H9 (cell line): Measurements from ENCODE around the gene PFKFB2. TPM values are rescaled to one million over a fixed set of nuclear protein-coding genes. Genes with fewer than 3 reads are reported as not detected.

Source experiments
- DNase-seq: peaks from one replicate; pipeline ENCODE4 v3.0.0-alpha.2; 2017
- H2AFZ ChIP-seq: one replicate; pipeline ENCODE4 v1.6.1; 2013; ENCODE audit warnings: mild to moderate bottlenecking, low read length, control low read depth, moderate library complexity
- H2AK5ac ChIP-seq: 2 replicates; pipeline ENCODE4 v1.6.1; 2013; ENCODE audit warnings: low read length, control low read depth, mixed read lengths; ENCODE audit not compliant: insufficient read length
- H2BK120ac ChIP-seq: one replicate; pipeline ENCODE4 v1.6.1; 2013; ENCODE audit warnings: low read depth, mild to moderate bottlenecking, low read length, control low read depth, inconsistent platforms; ENCODE audit not compliant: poor library complexity, severe bottlenecking
- H2BK12ac ChIP-seq: 2 replicates; pipeline ENCODE4 v1.6.1; 2013; ENCODE audit warnings: low read length, control low read depth, mixed read lengths, low read depth; ENCODE audit not compliant: insufficient read length
- H2BK15ac ChIP-seq: 2 replicates; pipeline ENCODE4 v1.6.1; 2013; ENCODE audit warnings: low read depth, low read length, control low read depth
- H2BK20ac ChIP-seq: one replicate; pipeline ENCODE4 v1.6.1; 2013; ENCODE audit warnings: low read depth, mild to moderate bottlenecking, low read length, control low read depth, inconsistent platforms; ENCODE audit not compliant: poor library complexity, severe bottlenecking
- H2BK5ac ChIP-seq: 2 replicates; pipeline ENCODE4 v1.6.1; 2013; ENCODE audit warnings: low read length, control low read depth, mixed read lengths; ENCODE audit not compliant: insufficient read length
- H3K14ac ChIP-seq: 2 replicates; pipeline ENCODE4 v1.6.1; 2013; ENCODE audit warnings: low read length, control low read depth; ENCODE audit not compliant: insufficient read depth
- H3K18ac ChIP-seq: 2 replicates; pipeline ENCODE4 v1.6.1; 2013; ENCODE audit warnings: low read depth, mild to moderate bottlenecking, mixed read lengths, low read length, control low read depth; ENCODE audit not compliant: insufficient read length
- H3K23ac ChIP-seq: 2 replicates; pipeline ENCODE4 v1.6.1; 2013; ENCODE audit warnings: low read length, control low read depth, mixed read lengths, low read depth; ENCODE audit not compliant: insufficient read length
- H3K23me2 ChIP-seq: 2 replicates; pipeline ENCODE4 v1.6.1; 2013; ENCODE audit warnings: low read depth, mild to moderate bottlenecking, mixed read lengths, low read length, control low read depth; ENCODE audit not compliant: insufficient read length, poor library complexity, severe bottlenecking
- H3K27ac ChIP-seq: 2 replicates; pipeline ENCODE4 v1.5.1; 2013; ENCODE audit warnings: low read length, control low read depth, mixed read lengths, low read depth; ENCODE audit not compliant: insufficient read length
- H3K27me3 ChIP-seq: 2 replicates; pipeline ENCODE4 v1.6.1; 2013; ENCODE audit warnings: low read length, control low read depth, inconsistent platforms; ENCODE audit not compliant: insufficient read depth
- H3K4ac ChIP-seq: 2 replicates; pipeline ENCODE4 v1.6.1; 2013; ENCODE audit warnings: low read depth, mild to moderate bottlenecking, control low read depth, inconsistent platforms, low read length, moderate library complexity
- H3K4me1 ChIP-seq: 2 replicates; pipeline ENCODE4 v1.6.1; 2013; ENCODE audit warnings: low read length, control low read depth, inconsistent platforms; ENCODE audit not compliant: insufficient read depth
- H3K4me2 ChIP-seq: 2 replicates; pipeline ENCODE4 v1.6.1; 2013; ENCODE audit warnings: low read length, control low read depth, mixed read lengths; ENCODE audit not compliant: insufficient read length, insufficient read depth
- H3K56ac ChIP-seq: 2 replicates; pipeline ENCODE4 v1.6.1; 2013; ENCODE audit warnings: low read depth, mild to moderate bottlenecking, mixed read lengths, low read length, control low read depth; ENCODE audit not compliant: insufficient read length
- H3K79me1 ChIP-seq: 2 replicates; pipeline ENCODE4 v1.6.1; 2013; ENCODE audit warnings: low read depth, mild to moderate bottlenecking, moderate library complexity, low read length, control low read depth, inconsistent platforms; ENCODE audit not compliant: insufficient read depth, poor library complexity, severe bottlenecking
- H3K79me2 ChIP-seq: 2 replicates; pipeline ENCODE4 v1.6.1; 2013; ENCODE audit warnings: low read length, control low read depth, inconsistent platforms; ENCODE audit not compliant: insufficient read depth
- H3K9ac ChIP-seq: 2 replicates; pipeline ENCODE4 v1.6.1; 2013; ENCODE audit warnings: low read length, control low read depth, mixed read lengths; ENCODE audit not compliant: insufficient read length; ENCODE audit errors: extremely low read depth
- H3K9me3 ChIP-seq: one replicate; pipeline ENCODE4 v1.6.1; 2013; ENCODE audit warnings: low read depth, low read length, inconsistent platforms; ENCODE audit not compliant: control insufficient read depth
- H3T11ph ChIP-seq: one replicate; pipeline ENCODE4 v1.6.1; 2013; ENCODE audit warnings: mild to moderate bottlenecking, low read length, control low read depth, inconsistent platforms
- H4K20me1 ChIP-seq: one replicate; pipeline ENCODE4 v1.6.1; 2013; ENCODE audit not compliant: control insufficient read depth, insufficient read length, insufficient read depth
- H4K5ac ChIP-seq: 2 replicates; pipeline ENCODE4 v1.6.1; 2013; ENCODE audit warnings: low read depth, mild to moderate bottlenecking, mixed read lengths, low read length, control low read depth; ENCODE audit not compliant: insufficient read length
- H4K8ac ChIP-seq: replicated peaks from 2 replicates; pipeline ENCODE4 v1.6.1; 2013; ENCODE audit warnings: low read length, control low read depth, mixed read lengths, low read depth; ENCODE audit not compliant: insufficient read length
- H4K91ac ChIP-seq: 2 replicates; pipeline ENCODE4 v1.6.1; 2013; ENCODE audit warnings: low read depth, mild to moderate bottlenecking, moderate library complexity, mixed read lengths, low read length, control low read depth; ENCODE audit not compliant: insufficient read length
- H3K27ac Mint-ChIP-seq, 3 experiments: 2 replicates in 2 of 3; 3 replicates in 1 of 3; pipeline ENCODE4 v1.8.0; 2020 to 2021; ENCODE audit warnings: mixed read lengths in 3 of 3, mild to moderate bottlenecking in 1 of 3, moderate library complexity in 1 of 3
- H3K27me3 Mint-ChIP-seq: 2 replicates; pipeline ENCODE4 v1.8.0; 2021; ENCODE audit warnings: low read depth, mild to moderate bottlenecking, moderate library complexity, mixed read lengths
- H3K36me3 Mint-ChIP-seq, 3 experiments: 2 replicates in 2 of 3; 3 replicates in 1 of 3; pipeline ENCODE4 v1.8.0; 2020 to 2021; ENCODE audit warnings: low read depth in 3 of 3, mixed read lengths in 3 of 3; ENCODE audit not compliant: insufficient read depth in 1 of 3
- H3K4me1 Mint-ChIP-seq, 2 experiments: 2 replicates each; pipeline ENCODE4 v1.8.0; 2020; ENCODE audit warnings: mixed read lengths in 2 of 2
- H3K4me3 Mint-ChIP-seq, 2 experiments: 2 replicates in 1 of 2; 3 replicates in 1 of 2; pipeline ENCODE4 v1.8.0; 2020 to 2021; ENCODE audit warnings: mild to moderate bottlenecking in 2 of 2, mixed read lengths in 2 of 2, moderate library complexity in 1 of 2
- H3K9me3 Mint-ChIP-seq, 2 experiments: 2 replicates in 1 of 2; 3 replicates in 1 of 2; pipeline ENCODE4 v1.8.0; 2020; ENCODE audit warnings: mild to moderate bottlenecking in 2 of 2, mixed read lengths in 2 of 2, moderate library complexity in 1 of 2
- WGBS: extraction: QIAGEN DNeasy Blood & Tissue Kit; methylation state at CpG from one replicate; pipeline ENCODE4 v1.1.7; 2013; ENCODE audit warnings: missing lambda C conversion rate, low lambda C conversion rate, mixed read lengths; ENCODE audit not compliant: insufficient read length; ENCODE audit errors: extremely low coverage; 5-methylcytosine and 5-hydroxymethylcytosine counted together
- total RNA-seq: library from RNA; stranded (reverse); gene quantifications from 2 replicates; pipeline ENCODE4 v1.2.1, GENCODE V29; 2021
- TF ChIP-seq, protein P1 (sequence below): fragments of 200-600 bp; sonication (generic); conservative IDR thresholded peaks from 3 replicates; pipeline ENCODE4 v1.8.0; 2021; ENCODE audit warnings: antibody characterized with exemption, mild to moderate bottlenecking

PFKFB2 gene
- total RNA-seq, 1 experiment from 2014 or later, result 14.6 TPM

DNA sequence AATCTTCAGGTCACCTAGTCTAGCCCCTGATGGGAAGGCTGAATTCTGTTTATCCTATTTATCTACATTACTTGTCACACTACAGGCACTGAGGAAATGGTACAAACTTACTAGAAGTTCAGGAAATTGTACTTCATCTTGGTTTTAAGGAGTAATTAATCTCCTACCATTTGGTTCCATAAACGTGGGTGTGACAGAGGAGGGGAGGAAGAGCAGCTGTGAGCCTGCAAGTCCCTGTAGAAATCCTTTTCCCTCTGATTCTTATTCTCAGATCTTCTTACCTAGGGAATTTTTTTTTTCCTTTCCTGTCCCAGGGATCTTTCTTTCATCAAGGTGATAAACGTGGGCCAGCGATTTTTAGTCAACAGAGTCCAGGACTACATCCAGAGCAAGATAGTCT is 14.1 kb downstream of the PFKFB2 start:
- H3K27me3 Mint-ChIP-seq, result no peaks in the 10 kb centered on the region
- no peaks in the 10 kb centered on the region for H3K9me3 Mint-ChIP-seq
- Histone ChIP-seq H4K20me1 (no peaks in the 10 kb centered on the region), H2BK5ac (no peak overlapping the region), H3K56ac (no peak overlapping the region), H4K8ac (no peak overlapping the region), H3K79me2 (no peaks in the 10 kb centered on the region), H2BK12ac (no peak overlapping the region), H2BK20ac (no peak overlapping the region), H3K4me2 (no peak overlapping the region), H3K18ac (no peak overlapping the region), H2AFZ (no peak overlapping the region), H3K23ac (no peak overlapping the region), H3K27me3 (no peaks in the 10 kb centered on the region), H3K79me1 (no peaks in the 10 kb centered on the region), H3K9me3 (no peaks in the 10 kb centered on the region), H3K4me1 (no peaks in the 10 kb centered on the region), H4K5ac (no peak overlapping the region), H2AK5ac (no peak overlapping the region), H3T11ph (no peak overlapping the region), H4K91ac (no peak overlapping the region), H3K4ac (no peak overlapping the region), H3K23me2 (no peaks in the 10 kb centered on the region), H2BK15ac (no peak overlapping the region), H3K27ac (no peak overlapping the region), H3K9ac (no peak overlapping the region), H2BK120ac (no peak overlapping the region), H3K14ac (no peak overlapping the region)
- H3K4me1 Mint-ChIP-seq, result no peaks in the 10 kb centered on the region
- peaks cover 10 to 52% (median 49%) of the 10 kb centered on the region in 3 experiments for H3K36me3 Mint-ChIP-seq
- no peak overlapping the region for H3K27ac Mint-ChIP-seq
- H3K4me3 Mint-ChIP-seq, result no peak overlapping the region
- WGBS, result no CpG with 5 or more reads among the region's 3 CpGs
- TF ChIP-seq, protein P1, sequence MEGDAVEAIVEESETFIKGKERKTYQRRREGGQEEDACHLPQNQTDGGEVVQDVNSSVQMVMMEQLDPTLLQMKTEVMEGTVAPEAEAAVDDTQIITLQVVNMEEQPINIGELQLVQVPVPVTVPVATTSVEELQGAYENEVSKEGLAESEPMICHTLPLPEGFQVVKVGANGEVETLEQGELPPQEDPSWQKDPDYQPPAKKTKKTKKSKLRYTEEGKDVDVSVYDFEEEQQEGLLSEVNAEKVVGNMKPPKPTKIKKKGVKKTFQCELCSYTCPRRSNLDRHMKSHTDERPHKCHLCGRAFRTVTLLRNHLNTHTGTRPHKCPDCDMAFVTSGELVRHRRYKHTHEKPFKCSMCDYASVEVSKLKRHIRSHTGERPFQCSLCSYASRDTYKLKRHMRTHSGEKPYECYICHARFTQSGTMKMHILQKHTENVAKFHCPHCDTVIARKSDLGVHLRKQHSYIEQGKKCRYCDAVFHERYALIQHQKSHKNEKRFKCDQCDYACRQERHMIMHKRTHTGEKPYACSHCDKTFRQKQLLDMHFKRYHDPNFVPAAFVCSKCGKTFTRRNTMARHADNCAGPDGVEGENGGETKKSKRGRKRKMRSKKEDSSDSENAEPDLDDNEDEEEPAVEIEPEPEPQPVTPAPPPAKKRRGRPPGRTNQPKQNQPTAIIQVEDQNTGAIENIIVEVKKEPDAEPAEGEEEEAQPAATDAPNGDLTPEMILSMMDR, result no peak
- DNase-seq, result no peak
